Central memory CD8-positive, alpha-beta T cell (primary cell): ENCODE data around the gene IGF2R.
"Not testable (repeated sequence)": the region's sequence is repeated elsewhere in the genome, so short reads cannot be mapped to it uniquely, and the experiment has no call there.

ENCODE experiments used
- ATAC-seq: fragments of 150-1000 bp; cut with Tn5 transposase; replicated peaks from 2 replicates; pipeline ENCODE4 v1.10.0; 2022; ENCODE audit warnings: mild to moderate bottlenecking, moderate FRiP score, moderate number of reproducible peaks; ENCODE audit not compliant: poor library complexity, severe bottlenecking; ENCODE audit errors: extremely low read depth
- DNase-seq, 2 donors: peaks; one replicate each; pipeline ENCODE4 v3.0.0; 2021; ENCODE audit warnings: low spot score in 2 of 2
- H3K27ac Mint-ChIP-seq: one replicate; pipeline ENCODE4 v1.8.0; 2022; ENCODE audit warnings: low read depth, mild to moderate bottlenecking, moderate library complexity, mixed read lengths
- H3K27me3 Mint-ChIP-seq: one replicate; pipeline ENCODE4 v1.8.0; 2022; ENCODE audit warnings: mixed read lengths
- H3K36me3 Mint-ChIP-seq: one replicate; pipeline ENCODE4 v1.8.0; 2022; ENCODE audit warnings: mild to moderate bottlenecking, moderate library complexity, mixed read lengths; ENCODE audit not compliant: insufficient read depth
- H3K4me1 Mint-ChIP-seq: one replicate; pipeline ENCODE4 v1.8.0; 2022; ENCODE audit warnings: mixed read lengths
- H3K4me3 Mint-ChIP-seq: one replicate; pipeline ENCODE4 v1.8.0; 2022; ENCODE audit warnings: mild to moderate bottlenecking, moderate library complexity, mixed read lengths
- H3K9me3 Mint-ChIP-seq: one replicate; pipeline ENCODE4 v1.8.0; 2022; ENCODE audit warnings: mixed read lengths

Gene IGF2R

GRCh38 chr6:160115421-160115820 is 146.5 kb downstream of the IGF2R start:
- H3K36me3 Mint-ChIP-seq = peaks cover 6% of the 10 kb centered on the region
- H3K27ac Mint-ChIP-seq = no peak overlapping the region
- DNase-seq = no peak

DNA sequence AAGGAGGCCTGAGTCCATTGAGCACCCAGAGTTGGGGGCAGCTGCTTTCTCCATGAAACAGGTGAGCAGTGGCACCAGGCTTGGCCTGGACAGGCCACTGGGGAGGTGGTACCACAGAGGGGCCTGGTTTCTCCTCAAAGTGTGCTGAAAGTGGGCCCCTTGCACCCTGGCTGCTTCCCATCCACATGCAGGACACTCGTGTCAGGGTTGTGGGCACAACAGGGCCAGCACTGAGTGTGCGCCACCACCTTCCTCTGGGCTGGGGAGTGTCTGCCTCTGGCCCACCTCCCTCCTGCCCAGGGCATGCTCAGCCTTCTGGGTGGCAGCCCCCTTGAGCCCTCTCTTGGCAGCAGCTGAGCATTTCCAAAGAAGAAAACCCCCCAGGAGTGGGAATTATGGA is 147.5 kb downstream of the IGF2R start:
- Mint-ChIP-seq H3K9me3 (no peaks in the 10 kb centered on the region), H3K4me3 (no peak overlapping the region), H3K4me1 (no peaks in the 10 kb centered on the region), H3K27ac (no peak overlapping the region), H3K36me3 (peaks cover 4% of the 10 kb centered on the region), H3K27me3 (no peaks in the 10 kb centered on the region)
- ATAC-seq (no peak), DNase-seq (no peak)

More at GRCh38 chr6:160115421-160115820, 146.5 kb downstream of the IGF2R start:
- Mint-ChIP-seq H3K4me3 (no peak overlapping the region), H3K4me1 (peaks cover 8% of the 10 kb centered on the region), H3K27me3 (no peaks in the 10 kb centered on the region), H3K9me3 (no peaks in the 10 kb centered on the region)
- no peak for ATAC-seq

DNA sequence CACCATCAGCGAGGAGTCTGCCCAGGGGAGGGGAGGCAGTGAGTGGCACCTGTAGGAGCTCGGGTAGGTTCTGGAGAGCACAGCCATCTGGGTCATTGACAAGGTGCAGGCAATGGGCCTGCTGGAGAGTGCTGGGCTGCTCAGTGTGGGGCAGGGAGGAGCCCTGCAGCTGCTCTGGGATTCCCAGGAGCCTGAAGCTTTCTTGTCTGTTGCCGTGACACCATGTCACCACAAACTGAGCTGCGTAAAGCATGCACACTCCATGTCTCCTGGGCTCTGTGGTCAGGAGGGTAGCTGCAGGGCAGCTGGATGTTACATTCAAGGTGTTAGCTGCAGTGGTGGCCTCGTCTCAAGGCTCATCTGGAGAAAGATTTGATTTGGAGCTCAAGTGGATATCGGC is 148.3 kb downstream of the IGF2R start:
- H3K36me3 Mint-ChIP-seq = peaks cover 4% of the 10 kb centered on the region
- H3K4me3 Mint-ChIP-seq = no peak overlapping the region
- DNase-seq (no peak), ATAC-seq (no peak)
- H3K9me3 Mint-ChIP-seq = no peaks in the 10 kb centered on the region
- H3K27ac Mint-ChIP-seq = no peak overlapping the region
- no peaks in the 10 kb centered on the region for H3K4me1 Mint-ChIP-seq
- H3K27me3 Mint-ChIP-seq = no peaks in the 10 kb centered on the region

DNA sequence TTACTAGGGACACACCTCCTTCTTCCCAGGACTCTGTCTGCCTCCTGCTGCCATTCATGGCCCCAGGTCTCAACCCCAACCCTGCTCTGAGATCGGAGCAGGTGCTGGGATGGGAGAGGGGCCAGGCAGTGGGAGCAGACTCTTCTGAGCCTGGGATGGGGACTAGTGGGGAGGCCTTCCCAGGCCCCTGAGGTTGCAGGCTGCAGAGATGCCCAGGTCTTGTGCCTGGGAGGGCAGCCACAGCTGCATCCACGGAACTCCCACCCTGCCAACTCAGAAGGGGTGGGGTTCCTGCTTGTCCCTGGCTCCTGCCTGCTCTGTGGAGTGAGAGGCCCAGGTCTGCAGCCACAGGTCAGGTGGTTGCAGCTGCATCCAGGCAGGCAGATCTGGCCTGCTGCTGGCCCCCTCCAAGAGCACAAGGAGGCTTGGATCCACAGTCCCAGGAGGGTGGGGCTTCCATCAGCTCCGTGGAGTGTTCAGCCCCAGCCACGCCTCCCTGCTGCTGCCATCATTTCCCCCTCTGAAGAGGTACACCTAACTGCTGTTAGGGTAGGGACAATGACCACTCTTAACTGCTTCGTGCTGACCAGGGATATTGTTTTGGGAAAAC is 149.8 kb downstream of the IGF2R start:
- H3K36me3 Mint-ChIP-seq = peaks cover 1% of the 10 kb centered on the region
- ATAC-seq = no peak
- H3K27ac Mint-ChIP-seq = no peak overlapping the region
- H3K4me1 Mint-ChIP-seq = no peaks in the 10 kb centered on the region
- no peak overlapping the region for H3K4me3 Mint-ChIP-seq
- H3K27me3 Mint-ChIP-seq = no peaks in the 10 kb centered on the region
- no peak for DNase-seq
- no peaks in the 10 kb centered on the region for H3K9me3 Mint-ChIP-seq

GRCh38 chr6:160120087-160120486 is 151.2 kb downstream of the IGF2R start:
- ATAC-seq = no peak
- Mint-ChIP-seq H3K27me3 (no peaks in the 10 kb centered on the region), H3K4me3 (no peak overlapping the region), H3K9me3 (no peaks in the 10 kb centered on the region), H3K27ac (no peak overlapping the region), H3K4me1 (no peaks in the 10 kb centered on the region), H3K36me3 (peaks cover 2% of the 10 kb centered on the region)
- no peak for DNase-seq

GRCh38 chr6:160121558-160121957 is 152.7 kb downstream of the IGF2R start, which contains the start of gene SLC22A1:
Gene SLC22A1 (plus strand): TSS chr6:160121815. CDS start chr6:160121936, 121 bp downstream.
- ATAC-seq (no peak), DNase-seq (no peak)
- peaks cover 2% of the 10 kb centered on the region for H3K36me3 Mint-ChIP-seq
- H3K27ac Mint-ChIP-seq = no peak within 1 kb of the TSS
- no peak within 1 kb of the TSS for H3K4me3 Mint-ChIP-seq
- H3K4me1 Mint-ChIP-seq = no peaks in the 10 kb centered on the region
- no peaks in the 10 kb centered on the region for H3K27me3 Mint-ChIP-seq
- no peaks in the 10 kb centered on the region for H3K9me3 Mint-ChIP-seq

- no peaks in the 10 kb centered on the region for H3K27me3 Mint-ChIP-seq
- H3K9me3 Mint-ChIP-seq = no peaks in the 10 kb centered on the region
- no peaks in the 10 kb centered on the region for H3K4me1 Mint-ChIP-seq
- peaks cover 2% of the 10 kb centered on the region for H3K36me3 Mint-ChIP-seq
- no peak overlapping the region for H3K27ac Mint-ChIP-seq
- ATAC-seq (no peak), DNase-seq (no peak)
- no peak overlapping the region for H3K4me3 Mint-ChIP-seq
These were observed 153.1 kb downstream of the IGF2R start for GRCh38 chr6:160121981-160122380.

GRCh38 chr6:160122744-160123143 is 153.9 kb downstream of the IGF2R start:
- ATAC-seq (no peak), DNase-seq (no peak)
- Mint-ChIP-seq H3K4me3 (no peak overlapping the region), H3K9me3 (no peaks in the 10 kb centered on the region), H3K4me1 (no peaks in the 10 kb centered on the region), H3K36me3 (peaks cover 2% of the 10 kb centered on the region), H3K27ac (no peak overlapping the region), H3K27me3 (no peaks in the 10 kb centered on the region)

GRCh38 chr6:160124007-160124406 is 155.1 kb downstream of the IGF2R start:
- Mint-ChIP-seq H3K27ac (no peak overlapping the region), H3K4me1 (no peaks in the 10 kb centered on the region), H3K4me3 (no peak overlapping the region), H3K27me3 (no peaks in the 10 kb centered on the region), H3K9me3 (no peaks in the 10 kb centered on the region), H3K36me3 (peaks cover 2% of the 10 kb centered on the region)
- ATAC-seq (no peak), DNase-seq (no peak)

DNA sequence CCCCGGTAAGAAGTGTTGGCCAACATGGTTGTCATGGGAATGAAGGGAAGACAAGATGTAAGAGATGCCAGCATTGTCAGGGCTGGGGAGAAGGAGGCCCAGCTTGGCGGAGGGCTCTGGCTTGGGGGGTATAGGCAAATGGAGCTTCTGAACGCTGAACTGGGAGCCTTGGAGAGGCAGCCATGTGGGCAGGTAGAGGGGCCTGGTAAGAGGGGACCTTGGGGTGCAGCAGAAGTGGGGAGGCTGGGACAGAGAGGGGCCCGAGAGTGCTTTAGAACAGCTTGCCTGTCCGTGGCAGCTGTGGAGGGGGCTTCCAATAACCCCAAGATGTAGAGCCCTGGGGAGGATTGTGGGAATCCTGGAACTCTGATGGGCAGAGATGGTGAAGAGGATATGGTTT is 155.7 kb downstream of the IGF2R start:
- Mint-ChIP-seq H3K9me3 (no peaks in the 10 kb centered on the region), H3K36me3 (peaks cover 2% of the 10 kb centered on the region), H3K27me3 (no peaks in the 10 kb centered on the region), H3K27ac (no peak overlapping the region), H3K4me3 (no peak overlapping the region), H3K4me1 (no peaks in the 10 kb centered on the region)
- ATAC-seq (no peak), DNase-seq (no peak)

DNA sequence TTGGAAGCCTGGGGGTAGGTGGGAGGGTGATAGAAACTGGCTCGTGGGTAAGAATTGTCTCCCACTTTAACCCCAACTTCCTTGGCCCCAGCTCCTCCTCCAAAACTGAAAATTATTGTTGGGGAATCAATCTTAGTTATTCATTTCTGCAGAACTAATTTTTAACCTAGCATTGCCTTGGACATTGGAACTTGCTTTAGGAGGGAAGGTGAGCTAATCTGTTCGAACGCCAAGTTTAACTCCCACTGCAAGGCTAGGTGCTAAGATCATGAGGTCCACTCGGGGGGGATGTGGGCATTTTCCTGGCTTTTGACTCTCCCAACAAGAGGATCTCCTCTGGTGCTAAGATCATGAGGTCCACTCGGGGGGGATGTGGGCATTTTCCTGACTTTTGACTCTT is 156.2 kb downstream of the IGF2R start:
- DNase-seq, H3K36me3 Mint-ChIP-seq, H3K4me1 Mint-ChIP-seq, H3K4me3 Mint-ChIP-seq, ATAC-seq, H3K27me3 Mint-ChIP-seq, H3K27ac Mint-ChIP-seq, H3K9me3 Mint-ChIP-seq: not testable (repeated sequence)

- H3K27ac Mint-ChIP-seq = no peak overlapping the region
- no peaks in the 10 kb centered on the region for H3K4me1 Mint-ChIP-seq
- H3K36me3 Mint-ChIP-seq = peaks cover 6% of the 10 kb centered on the region
These were observed 158.6 kb downstream of the IGF2R start for GRCh38 chr6:160127270-160128124.

DNA sequence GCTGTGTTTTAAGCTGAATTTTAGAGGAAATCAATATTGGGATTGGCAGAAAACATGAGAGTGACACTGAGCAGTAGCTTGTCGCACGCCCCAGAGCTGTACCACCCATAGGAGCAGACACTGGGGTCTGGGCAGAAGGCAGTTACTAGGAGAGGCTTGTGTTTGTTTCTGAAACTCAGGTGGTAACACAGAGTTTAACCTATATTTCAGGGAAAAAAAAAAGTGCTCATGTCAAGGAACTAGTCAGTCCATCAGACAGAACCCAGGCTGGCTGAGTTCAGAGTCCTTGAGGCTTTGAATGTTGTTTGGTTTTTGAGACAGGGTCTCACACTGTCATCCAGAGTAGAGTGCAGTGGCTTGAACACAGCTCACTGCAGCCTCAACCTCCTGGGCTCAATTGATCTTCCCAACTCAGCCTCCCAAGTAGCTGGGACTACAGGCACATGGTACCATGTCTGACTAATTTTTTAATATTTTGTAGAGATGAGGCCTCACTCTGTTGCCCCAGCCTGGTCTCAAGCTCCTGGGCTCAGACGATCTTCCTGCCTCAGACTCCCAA is 159.3 kb downstream of the IGF2R start:
- DNase-seq = no peak
- Mint-ChIP-seq H3K27me3 (no peaks in the 10 kb centered on the region), H3K36me3 (peaks cover 5% of the 10 kb centered on the region), H3K9me3 (no peaks in the 10 kb centered on the region), H3K4me1 (no peaks in the 10 kb centered on the region), H3K4me3 (no peak overlapping the region), H3K27ac (no peak overlapping the region)
- ATAC-seq = no peak

More at GRCh38 chr6:160127270-160128124, 158.6 kb downstream of the IGF2R start:
- DNase-seq (no peak), ATAC-seq (no peak)
- Mint-ChIP-seq H3K9me3 (no peaks in the 10 kb centered on the region), H3K4me3 (no peak overlapping the region), H3K27me3 (no peaks in the 10 kb centered on the region)
